Activated T-cell treated with anti-CD3 and anti-CD28 coated beads for 1 hour (primary cell): ENCODE measurements around the gene SORCS3.

Experiments
- DNase-seq: peaks from one replicate; pipeline ENCODE4 v3.0.0-alpha.2; 2020; ENCODE audit warnings: low read depth

Gene SORCS3

DNA sequence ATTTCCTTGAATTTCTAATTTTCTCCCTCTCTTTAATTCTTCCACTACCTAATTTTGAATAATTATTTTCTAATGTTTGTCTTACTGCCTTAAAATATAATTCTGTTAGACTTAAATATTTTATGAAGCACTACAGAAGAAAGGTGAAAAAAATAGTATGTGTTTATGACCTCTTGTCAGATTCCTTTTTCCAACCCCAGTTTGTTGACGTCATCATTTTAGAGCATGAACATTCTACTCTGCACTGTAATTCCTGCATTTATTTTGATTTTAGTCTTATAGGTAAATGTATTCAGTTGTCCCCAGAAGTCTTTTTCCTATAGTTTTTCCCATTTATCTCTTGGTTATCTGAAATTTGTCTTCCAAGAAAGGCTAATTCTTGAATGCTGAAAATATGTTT is 468.1 kb downstream of the SORCS3 start:
- no peak for DNase-seq

DNA sequence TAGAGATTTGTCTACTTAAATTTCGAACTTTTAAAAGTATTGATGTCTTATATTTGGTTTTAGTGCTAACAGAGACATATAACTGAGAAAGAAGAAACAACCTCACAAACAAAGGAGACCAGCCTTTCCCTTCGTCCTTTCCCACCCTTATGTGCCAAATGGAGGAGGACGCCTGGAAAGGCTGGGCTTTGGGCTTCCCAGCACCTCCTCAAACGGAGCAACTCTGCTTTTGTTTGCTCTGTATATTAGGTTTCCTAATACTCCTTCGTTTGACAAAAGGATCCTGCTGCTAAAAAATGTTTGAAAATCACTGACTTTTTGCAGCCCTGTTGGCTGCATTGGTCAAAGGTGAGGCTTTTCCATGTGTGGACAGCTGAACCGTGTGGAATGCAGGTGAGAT is 471.8 kb downstream of the SORCS3 start:
- no peak for DNase-seq

DNA sequence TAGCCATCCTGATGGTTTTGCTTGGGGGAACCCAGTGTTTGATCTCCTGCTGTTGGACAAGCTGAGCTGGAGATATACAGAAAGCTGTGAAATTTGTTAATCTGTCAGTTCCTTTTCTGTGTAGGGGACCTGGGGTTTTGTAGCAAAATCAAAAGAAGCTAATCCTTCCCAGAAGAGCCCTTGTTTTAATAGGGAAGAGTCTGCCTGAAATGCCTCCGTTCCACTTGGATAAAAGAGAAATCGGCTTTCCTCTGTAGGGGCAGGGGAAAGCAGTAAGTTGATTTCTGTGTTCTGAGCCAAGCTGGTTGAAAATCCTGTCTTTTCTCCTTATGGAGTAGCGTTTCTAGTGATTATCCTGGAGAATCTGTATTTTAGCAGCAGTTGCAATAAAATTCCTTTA is 472.6 kb downstream of the SORCS3 start:
- no peak for DNase-seq

DNA sequence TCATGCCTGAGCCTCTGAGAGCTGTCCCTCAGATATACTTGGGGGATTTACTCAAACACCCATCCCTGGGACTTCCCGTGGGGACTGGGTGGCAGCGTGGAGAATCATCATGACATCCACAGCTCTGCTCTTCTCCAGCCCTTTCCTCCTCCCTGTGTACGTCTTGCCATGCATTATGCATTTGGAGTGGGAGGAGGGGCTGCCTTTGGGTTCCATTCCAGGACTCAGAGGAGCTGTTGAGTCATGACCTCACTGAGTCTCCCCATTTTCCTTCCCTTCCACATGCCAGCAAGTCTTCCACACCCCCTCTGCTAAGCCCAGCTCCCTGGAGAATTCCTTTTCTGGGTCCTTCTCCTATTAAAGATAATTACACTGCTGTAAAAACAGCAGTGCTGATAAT is 480.7 kb downstream of the SORCS3 start:
- DNase-seq, result no peak

DNA sequence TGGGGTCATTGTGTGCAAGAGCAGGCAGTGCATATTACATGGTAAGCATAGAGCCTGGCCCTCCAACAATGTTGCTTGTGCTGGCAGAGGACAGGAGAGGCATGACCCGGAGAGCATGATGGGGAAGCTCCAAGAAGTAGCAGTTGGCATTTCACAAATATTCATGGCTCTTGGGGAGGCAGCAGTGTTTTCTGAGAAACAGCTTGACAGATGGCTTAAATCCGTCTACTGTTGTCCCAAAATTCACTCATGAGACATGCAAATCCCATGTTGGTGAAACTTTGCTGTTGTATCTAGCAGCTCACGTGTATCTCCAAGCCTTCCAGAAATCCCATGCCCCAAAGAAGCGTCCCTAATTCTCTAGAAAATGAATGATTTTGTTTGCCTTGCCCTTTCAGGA is 487.0 kb downstream of the SORCS3 start:
- DNase-seq, result no peak

DNA sequence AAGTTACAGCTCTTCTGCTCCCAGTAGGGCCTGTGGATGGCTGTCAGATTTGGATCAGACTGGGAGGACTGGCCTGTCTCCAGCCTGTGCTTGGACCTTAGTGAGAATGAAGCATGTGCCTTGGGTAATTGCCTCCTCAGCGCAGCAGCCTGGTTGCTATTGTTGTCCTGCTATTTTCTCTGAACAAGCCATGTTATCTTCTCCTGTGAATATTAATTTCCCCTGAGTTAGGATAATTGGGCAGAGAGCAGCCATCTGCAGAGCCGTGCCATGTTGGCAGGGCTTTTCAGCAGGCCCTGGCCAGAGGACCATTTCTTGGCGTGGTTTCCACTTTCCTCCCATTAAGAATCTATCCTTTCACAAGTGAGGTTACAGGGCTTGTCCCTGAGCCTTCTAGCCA is 497.3 kb downstream of the SORCS3 start:
- DNase-seq, result no peak

DNA sequence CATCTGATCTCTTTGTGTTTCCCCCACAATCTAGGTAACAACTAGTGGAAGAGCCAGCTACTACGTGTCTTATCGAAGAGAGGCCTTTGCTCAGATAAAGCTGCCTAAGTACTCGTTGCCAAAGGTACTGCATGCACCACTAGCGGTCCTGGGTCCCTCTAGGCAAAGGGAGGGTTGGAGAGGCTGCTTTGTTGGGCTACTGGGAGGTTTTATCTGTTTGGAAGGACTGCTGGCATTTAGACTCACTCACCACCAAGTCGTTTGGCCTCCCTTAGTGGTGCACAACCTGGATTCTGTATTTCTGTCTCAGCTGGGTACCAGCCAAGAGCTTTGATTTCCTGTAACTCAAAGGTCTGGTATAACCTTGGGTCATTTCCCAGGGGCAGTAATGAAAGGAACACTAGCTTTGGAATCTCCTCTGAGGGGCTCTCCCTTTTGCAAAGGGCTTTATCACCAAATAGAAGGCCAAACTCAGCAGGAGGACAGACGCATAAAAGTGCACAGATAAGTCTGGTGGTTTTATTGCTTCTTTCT is 498.3 kb downstream of the SORCS3 start:
- no peak for DNase-seq

DNA sequence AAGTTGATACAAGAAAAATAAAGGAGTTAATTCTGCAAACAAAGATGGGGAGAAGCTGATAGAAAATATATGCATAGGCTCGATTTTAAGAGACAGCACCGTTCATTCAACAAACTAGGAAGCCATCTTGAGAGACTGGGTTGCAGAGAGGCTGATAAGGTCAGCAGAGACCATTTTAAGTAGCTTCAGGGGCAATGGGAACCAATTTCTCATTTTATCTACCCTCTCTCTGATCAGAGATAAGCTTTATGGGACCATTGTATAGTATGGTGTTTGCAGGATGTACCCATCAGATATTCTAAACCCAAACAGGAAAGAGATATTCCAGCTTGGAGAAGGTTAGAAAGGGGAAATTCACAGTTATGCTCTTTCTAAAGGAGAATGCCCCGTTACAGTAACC is 499.5 kb downstream of the SORCS3 start:
- no peak for DNase-seq

DNA sequence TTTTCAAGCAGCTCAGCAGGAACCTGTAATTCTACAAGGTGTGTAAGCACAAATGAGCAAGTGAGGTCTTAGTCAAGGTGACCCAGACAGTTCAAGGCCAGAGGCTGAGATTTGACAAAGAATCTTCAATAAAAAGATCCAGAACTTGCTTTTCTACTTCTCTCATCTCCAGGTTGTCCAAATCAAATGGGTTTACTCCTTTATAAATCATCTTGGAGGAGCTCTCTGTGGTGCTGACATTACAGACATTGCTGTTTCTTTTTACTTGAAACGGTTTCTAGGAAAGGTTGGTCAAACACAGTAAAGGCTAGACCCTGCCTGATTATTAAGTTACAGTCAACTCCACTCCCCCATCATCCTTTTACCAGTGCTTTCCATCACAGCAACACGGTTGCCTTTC is 504.6 kb downstream of the SORCS3 start:
- no peak for DNase-seq

DNA sequence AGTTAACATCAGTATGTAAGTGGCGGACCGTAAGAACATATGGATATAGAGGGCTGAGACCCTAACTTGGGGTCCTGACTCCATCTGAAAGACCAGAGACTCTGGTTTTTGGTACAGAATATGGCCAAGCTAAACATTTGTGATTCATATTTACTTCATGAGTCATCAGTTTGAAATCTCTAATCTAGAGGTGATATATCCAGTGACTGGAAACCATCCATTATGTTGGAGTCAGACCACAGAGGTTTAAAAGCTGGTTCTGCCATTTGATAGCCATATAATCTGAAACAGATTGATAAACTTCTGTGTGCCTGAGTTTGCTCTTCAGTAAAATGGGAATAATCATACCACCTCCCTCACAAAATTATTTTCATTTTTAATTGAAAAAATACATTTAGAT is 505.3 kb downstream of the SORCS3 start:
- DNase-seq, result no peak

DNA sequence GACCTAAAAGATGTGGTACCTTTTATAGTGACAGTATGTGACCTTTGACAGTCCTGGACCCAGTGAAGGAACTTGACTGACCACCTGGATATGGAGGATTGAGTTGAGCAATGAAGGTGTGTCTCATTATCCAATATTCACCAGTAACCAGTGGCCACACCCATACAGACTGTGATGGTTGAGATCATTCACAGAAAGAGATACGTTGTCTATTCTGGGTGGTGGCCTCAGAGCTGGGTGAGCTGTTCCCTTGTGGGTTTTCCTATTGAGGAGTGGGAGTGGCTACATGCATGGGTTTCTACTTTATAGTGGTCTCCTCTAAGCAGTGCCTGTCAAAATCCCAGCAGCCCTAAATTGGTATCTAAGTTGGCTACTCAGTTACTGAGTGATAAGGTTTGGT is 507.4 kb downstream of the SORCS3 start:
- no peak for DNase-seq

DNA sequence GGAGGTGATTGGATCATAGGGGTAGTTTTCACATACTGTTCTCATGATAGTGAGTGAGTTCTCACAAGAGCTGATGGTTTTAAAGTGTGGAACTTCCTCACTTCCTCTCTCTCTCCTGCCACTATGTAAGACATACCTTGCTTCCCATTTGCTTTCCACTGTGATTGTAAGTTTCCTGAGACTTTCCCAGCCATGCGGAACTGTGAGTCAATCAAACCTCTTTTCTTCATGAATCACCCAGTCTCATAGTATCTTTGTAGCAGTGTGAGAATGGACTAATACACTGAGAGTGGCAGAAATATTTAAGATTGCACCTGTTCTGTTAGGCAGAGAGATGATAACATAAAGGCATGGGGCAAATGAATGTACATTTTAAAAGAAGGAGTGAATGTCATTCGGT is 507.8 kb downstream of the SORCS3 start:
- no peak for DNase-seq

DNA sequence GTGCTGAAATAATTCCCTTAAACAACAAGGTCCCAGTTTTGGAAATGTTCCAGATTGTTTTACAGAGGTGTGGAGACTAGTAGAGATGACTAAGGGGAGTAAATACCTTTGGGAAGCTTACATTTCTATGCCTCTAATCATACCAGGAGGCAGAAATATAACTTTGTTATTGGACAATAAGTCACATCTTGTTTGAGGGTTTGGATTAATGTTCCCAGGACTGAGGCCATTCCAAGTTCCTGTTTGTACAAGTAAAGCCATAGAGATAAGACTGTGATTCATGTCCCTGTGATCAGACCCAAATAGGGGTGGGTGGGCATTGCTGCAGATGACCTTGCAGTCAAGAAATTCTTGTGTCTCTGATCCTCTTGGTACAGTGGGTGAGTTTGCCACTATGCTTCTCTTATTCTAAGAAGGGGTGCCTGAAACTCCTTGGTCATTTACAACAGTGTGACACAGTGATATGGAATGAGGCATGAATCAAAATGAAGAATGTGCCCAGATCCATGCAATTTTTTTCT is 508.3 kb downstream of the SORCS3 start:
- DNase-seq, result no peak

DNA sequence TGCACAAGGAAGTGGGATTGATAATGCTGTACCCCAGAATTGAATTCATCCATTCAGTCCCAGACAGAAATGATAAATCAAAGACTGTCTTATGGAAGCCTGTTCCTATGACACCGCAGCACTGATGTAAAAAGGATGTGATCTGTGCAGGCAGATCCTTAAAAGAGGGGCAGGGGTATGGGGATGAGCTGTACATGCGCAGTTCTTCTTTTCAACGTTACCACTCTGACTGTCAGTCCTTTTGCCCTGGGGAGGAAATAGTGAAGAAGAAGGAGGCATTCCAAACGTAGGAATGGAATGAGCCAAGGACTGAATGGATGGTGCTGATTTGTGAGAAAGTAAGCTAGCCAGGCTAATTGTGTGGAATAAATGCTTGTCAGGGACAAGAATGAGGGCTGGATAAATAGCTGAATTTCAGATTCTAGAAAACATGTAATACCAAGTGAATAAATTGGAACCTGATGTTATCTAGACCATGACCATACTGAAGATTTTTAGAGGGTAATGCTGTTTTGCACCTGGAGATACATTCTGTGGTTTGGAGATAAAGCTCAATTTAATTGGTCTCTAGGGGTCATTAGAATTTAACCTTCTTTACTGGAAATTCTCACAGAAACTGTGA is 509.3 kb downstream of the SORCS3 start:
- DNase-seq, result no peak

DNA sequence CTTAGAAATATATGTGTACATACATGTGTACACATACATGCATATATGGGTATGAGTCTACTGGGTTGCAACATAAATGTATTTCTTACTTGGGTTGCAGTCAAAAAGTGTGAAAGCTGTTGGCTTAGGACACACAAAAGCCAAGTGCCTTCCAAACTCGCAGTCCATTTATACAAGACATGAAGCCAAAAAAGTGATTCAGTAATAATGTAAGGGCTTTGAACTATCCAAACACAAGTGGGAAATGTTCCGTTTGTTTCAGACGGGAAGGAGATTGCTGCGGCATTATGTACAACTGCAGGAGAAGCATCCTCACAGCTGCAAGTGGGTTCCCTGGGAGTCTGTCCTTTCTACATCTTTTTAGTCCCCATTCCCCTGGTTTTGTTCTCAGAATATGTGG is 513.6 kb downstream of the SORCS3 start:
- no peak for DNase-seq

DNA sequence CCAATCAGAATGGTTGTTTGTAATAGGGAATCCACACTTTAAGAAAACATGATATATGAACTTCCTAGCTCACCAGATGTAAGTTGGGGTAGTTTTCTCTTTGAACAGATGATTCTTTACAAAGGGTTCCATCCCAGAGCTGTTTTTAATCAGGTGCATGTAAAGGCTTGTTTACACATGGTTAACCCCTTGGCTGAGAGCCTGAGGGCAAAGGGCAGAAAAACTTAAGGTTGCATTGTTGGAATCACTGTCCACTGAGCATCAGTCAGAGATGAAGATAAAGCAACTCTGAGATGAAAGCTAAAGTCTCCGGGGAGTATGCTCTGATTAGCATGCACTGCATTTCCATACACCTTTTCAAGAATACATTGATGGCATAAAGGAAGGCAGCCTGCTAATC is 518.2 kb downstream of the SORCS3 start:
- DNase-seq, result no peak

DNA sequence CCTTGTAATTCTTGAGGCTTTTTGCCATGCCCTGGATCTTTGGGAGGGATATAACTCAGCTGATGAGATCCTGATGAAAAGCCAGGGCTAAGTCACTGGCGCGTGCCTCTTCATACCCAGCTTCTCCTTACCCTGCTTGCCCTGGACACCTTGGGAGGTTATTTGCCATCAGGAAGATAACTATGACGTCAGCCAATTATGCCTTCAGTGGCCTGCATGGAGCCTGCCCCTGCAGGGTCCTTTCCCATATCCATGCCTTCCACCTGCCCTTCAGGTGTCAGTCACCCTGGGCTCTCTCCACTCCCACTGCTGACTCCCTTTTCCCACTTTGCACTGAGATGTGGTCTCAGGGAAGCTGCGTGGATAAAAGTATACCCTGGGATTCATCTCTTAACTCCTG is 520.1 kb downstream of the SORCS3 start:
- no peak for DNase-seq

DNA sequence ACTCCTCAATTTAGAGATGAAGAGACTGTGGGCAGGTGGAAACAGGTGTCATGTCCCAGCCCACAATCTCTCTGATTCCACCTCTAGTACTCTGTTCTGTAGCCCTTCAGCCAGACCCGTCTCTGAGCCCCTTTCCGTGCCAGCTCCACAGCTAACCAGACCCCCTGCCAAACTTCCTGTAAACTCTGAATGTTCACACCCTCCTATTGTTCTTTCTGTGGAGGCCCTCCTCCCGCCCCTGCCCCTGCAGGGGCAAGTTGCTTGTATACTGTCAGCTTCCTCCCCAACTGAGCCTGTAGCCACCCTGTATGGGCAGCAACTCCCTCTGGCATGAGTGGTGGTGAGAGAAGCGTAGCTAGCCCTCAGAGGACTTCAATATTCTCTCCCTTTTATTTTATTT is 520.7 kb downstream of the SORCS3 start:
- no peak for DNase-seq

DNA sequence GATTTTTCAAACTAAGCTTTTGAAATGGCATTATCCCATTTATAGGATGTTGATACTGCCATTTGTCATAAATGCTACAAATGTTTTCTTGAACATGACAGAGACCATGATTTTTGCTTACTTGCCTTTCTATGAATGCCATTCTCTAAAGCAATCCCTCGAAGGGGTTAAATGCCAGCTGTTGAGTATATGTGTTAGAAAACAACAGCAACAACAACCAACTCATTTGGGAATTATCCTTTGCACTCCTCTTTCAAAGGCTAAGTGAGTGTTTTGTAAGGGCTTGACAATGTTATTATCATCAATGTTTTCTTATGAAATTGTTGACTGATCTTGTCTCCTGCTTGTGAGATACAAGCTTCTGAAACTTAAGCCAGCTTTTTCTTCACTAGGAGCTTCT is 529.4 kb downstream of the SORCS3 start:
- DNase-seq, result no peak

DNA sequence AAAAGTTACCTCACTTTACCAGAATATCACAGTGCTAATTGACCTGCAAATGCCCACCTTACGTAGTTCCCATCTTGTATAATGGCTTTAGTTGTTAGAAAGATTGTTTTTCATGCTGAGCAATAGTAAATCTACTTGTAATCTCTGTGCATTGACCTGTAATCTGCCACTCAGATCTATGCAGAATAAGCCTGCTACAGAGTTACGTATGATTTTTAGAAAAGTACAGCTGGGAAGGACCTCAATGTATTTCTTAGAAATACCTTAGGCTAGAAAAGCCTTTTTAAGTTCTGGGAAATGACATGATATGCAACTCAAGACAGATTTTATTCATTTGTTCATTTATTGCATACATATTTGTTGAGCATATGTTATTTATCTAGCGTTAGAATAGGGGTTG is 530.9 kb downstream of the SORCS3 start:
- DNase-seq, result no peak

DNA sequence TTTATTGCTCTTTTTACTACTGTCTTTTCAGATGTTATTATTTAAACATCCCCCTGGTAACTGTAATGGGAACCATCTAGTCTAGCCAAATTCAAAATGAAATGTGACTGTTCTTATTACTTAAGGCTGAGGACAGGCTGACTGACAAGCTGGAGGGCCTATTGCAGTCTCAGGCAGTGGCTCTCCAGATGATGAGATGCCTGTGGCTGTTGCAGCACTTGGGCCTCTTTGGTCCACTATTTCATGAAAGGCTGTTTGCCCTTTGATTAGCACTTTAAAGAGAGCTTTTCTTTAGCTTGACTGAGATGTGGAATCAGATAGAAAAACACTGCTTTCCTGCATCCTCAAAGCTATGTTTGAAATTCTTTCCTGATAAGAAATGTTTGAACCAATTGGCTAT is 540.5 kb downstream of the SORCS3 start:
- no peak for DNase-seq

DNA sequence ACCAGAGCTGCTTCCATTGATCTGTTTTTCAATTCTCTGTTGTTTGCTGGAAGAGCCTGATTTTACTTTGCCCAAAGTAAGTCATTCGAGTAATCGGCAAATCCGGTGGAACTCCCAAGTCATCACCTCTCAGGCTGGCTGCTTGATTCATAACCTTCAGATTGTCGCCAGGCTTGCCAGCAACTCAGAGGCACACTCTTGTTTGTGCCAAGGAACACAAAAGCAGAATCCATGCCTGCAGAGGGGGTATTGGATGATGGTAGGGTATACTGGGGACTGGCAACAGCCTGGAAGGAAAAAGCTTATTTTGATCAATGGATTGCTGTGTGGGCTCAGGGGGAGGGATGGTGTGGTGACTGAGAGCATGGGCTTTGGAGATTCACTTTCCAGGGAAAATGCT is 542.4 kb downstream of the SORCS3 start:
- DNase-seq, result no peak

DNA sequence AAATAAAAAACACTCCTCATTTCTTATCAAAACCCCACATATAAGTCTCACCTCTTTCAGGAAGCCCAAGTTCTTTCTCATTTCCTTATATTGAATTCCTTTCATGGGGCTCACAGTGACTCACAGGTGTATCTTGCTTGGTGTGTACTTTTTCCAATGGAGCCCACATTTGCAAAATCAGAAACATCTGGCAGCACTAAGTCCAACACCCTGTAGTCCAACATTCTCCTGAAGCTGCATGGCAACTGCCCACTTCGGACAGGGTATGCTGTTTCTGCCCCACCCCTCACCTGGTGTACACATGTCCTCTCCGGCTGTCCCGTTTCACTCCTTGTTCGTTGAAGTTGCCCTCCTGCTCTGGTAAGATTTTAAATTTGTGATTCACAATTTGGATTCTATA is 544.1 kb downstream of the SORCS3 start:
- DNase-seq, result no peak

DNA sequence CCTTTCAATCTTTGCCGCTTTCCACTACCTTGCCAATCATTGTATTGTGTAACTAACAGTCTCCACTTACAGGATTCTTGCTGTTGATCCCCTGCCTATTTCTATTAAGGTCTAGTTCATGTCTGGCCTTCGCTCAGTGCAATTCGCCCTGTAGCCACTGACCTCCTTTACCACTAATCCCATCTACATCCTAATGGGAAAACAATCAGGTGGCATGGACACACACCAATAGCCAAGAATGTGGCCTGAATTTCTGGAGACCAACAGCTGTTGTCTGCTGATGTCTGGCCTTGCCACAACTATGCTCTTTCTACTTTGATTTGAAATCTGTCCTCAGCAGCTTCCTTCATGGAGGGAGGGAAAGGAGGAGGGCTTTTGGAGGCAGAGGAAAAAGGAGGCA is 546.2 kb downstream of the SORCS3 start:
- no peak for DNase-seq
